ENCODE measurements around the gene PLCB4.

The PLCB4 gene

GRCh38 chr20:9492067-9492466, 423.2 kb downstream of the PLCB4 start:
- no peak for DNase-seq (ENCODE audit: low read depth)
- no peak for TF ChIP-seq CTCF (IDR thresholded peaks at IDR 0.05; ENCODE audit: insufficient read depth, low read depth, low read length, missing control alignments)
- H3K4me3 ChIP-seq (ENCODE audit: low read length): no peak overlapping the region

GRCh38 chr20:9493803-9494202, 424.9 kb downstream of the PLCB4 start:
- DNase-seq (ENCODE audit: low read depth): no peak
- TF ChIP-seq CTCF (IDR thresholded peaks at IDR 0.05; ENCODE audit: insufficient read depth, low read depth, low read length, missing control alignments): no peak
- H3K4me3 ChIP-seq (ENCODE audit: low read length): no peak overlapping the region

GRCh38 chr20:9495701-9496100, 426.8 kb downstream of the PLCB4 start:
- TF ChIP-seq CTCF (IDR thresholded peaks at IDR 0.05; ENCODE audit: insufficient read depth, low read depth, low read length, missing control alignments): no peak
- no peak for DNase-seq (ENCODE audit: low read depth)
- no peak overlapping the region for H3K4me3 ChIP-seq (ENCODE audit: low read length)

GRCh38 chr20:9496155-9496554, 427.3 kb downstream of the PLCB4 start:
- TF ChIP-seq CTCF (IDR thresholded peaks at IDR 0.05; ENCODE audit: insufficient read depth, low read depth, low read length, missing control alignments): no peak
- no peak for DNase-seq (ENCODE audit: low read depth)
- no peak overlapping the region for H3K4me3 ChIP-seq (ENCODE audit: low read length)

- TF ChIP-seq CTCF (IDR thresholded peaks at IDR 0.05; ENCODE audit: insufficient read depth, low read depth, low read length, missing control alignments): no peak
- DNase-seq (ENCODE audit: low read depth): no peak
- no peak overlapping the region for H3K4me3 ChIP-seq (ENCODE audit: low read length)
Measured at GRCh38 chr20:9498322-9498721, 429.4 kb downstream of the PLCB4 start.

GRCh38 chr20:9499126-9499899, 430.4 kb downstream of the PLCB4 start:
- DNase-seq (ENCODE audit: low read depth): no peak

More at GRCh38 chr20:9499126-9499899, 430.4 kb downstream of the PLCB4 start:
- TF ChIP-seq CTCF (IDR thresholded peaks at IDR 0.05; ENCODE audit: insufficient read depth, low read depth, low read length, missing control alignments): no peak
- H3K4me3 ChIP-seq (ENCODE audit: low read length): no peak overlapping the region
